Bronchial epithelial cell (primary cell): Measurements from ENCODE around the gene COMMD8. TPM values are rescaled to one million over a fixed set of nuclear protein-coding genes. Genes with fewer than 3 reads are reported as not detected.

ENCODE experiments used
- DNase-seq: peaks from one replicate; pipeline ENCODE4 v3.0.0-alpha.2; 2010; ENCODE audit warnings: low read depth
- FAIRE-seq: peaks from 2 replicates; lab custom pipeline; 2011; peaks lifted over from hg19 to GRCh38; lab: Jason Lieb, UNC
- H3K27me3 ChIP-seq: 2 replicates; pipeline ENCODE4 v1.5.1; 2011; ENCODE audit warnings: low read length; ENCODE audit not compliant: control insufficient read depth, insufficient read depth
- H3K36me3 ChIP-seq: 2 replicates; pipeline ENCODE4 v1.5.1; 2011; ENCODE audit warnings: low read length; ENCODE audit not compliant: control insufficient read depth, insufficient read depth
- H3K4me3 ChIP-seq: 2 replicates; pipeline ENCODE4 v1.5.1; 2011; ENCODE audit warnings: mild to moderate bottlenecking, low read depth, low read length, control low read depth
- total RNA-seq: library from RNA; depleted of rRNA; stranded (reverse); fragments of >200 nt; gene quantifications from 2 replicates; pipeline ENCODE4 v1.2.1, GENCODE V29; 2014
- TF ChIP-seq, protein P1 (sequence below): IDR thresholded peaks from 2 replicates; pipeline ENCODE4 v1.5.1; 2011; ENCODE audit warnings: mild to moderate bottlenecking, moderate library complexity, low read length, control low read depth, inconsistent platforms; ENCODE audit not compliant: insufficient read depth, severe bottlenecking

The COMMD8 gene
- total RNA-seq, 1 donor from 2014 or later = 29.2 TPM

DNA sequence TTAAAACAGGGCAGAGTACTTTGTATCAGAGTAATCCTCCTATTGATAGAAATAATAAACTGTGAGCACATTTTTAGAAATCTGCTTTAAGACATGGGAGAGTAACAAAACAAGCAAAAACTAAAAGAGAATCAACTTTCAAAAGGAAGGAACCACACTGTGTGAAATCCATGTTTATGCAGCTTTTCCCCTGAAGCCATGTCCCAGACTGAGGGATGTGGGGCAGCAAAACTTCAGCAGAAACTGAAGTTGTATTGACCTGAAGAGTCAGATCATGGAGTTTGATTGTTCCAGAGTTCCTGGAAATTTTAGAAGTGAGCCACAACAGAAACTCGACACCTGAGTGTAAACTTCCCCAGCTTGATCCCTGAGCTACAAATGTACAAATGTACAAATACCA is 53.2 kb downstream of the COMMD8 start:
- TF ChIP-seq, protein P1, sequence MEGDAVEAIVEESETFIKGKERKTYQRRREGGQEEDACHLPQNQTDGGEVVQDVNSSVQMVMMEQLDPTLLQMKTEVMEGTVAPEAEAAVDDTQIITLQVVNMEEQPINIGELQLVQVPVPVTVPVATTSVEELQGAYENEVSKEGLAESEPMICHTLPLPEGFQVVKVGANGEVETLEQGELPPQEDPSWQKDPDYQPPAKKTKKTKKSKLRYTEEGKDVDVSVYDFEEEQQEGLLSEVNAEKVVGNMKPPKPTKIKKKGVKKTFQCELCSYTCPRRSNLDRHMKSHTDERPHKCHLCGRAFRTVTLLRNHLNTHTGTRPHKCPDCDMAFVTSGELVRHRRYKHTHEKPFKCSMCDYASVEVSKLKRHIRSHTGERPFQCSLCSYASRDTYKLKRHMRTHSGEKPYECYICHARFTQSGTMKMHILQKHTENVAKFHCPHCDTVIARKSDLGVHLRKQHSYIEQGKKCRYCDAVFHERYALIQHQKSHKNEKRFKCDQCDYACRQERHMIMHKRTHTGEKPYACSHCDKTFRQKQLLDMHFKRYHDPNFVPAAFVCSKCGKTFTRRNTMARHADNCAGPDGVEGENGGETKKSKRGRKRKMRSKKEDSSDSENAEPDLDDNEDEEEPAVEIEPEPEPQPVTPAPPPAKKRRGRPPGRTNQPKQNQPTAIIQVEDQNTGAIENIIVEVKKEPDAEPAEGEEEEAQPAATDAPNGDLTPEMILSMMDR = no peak
- FAIRE-seq = no peak
- Histone ChIP-seq H3K36me3 (no peaks in the 10 kb centered on the region), H3K4me3 (no peak overlapping the region), H3K27me3 (no peaks in the 10 kb centered on the region)
- DNase-seq = no peak

DNA sequence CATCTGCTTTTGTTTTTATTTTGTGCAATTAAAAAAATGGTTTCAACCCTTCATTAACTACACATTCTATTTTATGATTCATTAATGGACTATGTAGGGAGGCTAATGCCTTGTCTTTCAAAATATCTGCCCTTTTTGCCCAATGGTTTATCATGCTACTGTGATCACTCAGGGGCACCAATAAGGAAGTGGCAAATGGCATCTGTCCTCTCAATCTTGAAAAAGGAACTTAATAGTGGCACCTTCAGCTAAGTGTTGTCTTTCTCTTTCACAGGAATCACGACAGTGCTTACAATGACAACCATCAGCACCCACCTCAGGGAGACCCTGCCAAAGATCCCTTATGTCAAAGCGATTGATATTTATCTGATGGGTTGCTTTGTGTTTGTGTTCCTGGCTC is 57.1 kb downstream of the COMMD8 start:
- DNase-seq (no peak), FAIRE-seq (no peak)
- no peaks in the 10 kb centered on the region for H3K36me3 ChIP-seq
- TF ChIP-seq, protein P1 = no peak
- no peaks in the 10 kb centered on the region for H3K27me3 ChIP-seq
- no peak overlapping the region for H3K4me3 ChIP-seq

Other genes starting within 250 kb of the COMMD8 start
- gene ATP10D, start 21.6 kb upstream of the COMMD8 start, total RNA-seq = 20.0 and 25.5 TPM in 2 replicates